ENCODE measurements around the gene SLC25A11. TPM values are rescaled to one million over a fixed set of nuclear protein-coding genes. Genes with fewer than 3 reads are reported as not detected.

Gene SLC25A11
- total RNA-seq, 1 donor from 2014 or later, result 36.8 TPM

DNA sequence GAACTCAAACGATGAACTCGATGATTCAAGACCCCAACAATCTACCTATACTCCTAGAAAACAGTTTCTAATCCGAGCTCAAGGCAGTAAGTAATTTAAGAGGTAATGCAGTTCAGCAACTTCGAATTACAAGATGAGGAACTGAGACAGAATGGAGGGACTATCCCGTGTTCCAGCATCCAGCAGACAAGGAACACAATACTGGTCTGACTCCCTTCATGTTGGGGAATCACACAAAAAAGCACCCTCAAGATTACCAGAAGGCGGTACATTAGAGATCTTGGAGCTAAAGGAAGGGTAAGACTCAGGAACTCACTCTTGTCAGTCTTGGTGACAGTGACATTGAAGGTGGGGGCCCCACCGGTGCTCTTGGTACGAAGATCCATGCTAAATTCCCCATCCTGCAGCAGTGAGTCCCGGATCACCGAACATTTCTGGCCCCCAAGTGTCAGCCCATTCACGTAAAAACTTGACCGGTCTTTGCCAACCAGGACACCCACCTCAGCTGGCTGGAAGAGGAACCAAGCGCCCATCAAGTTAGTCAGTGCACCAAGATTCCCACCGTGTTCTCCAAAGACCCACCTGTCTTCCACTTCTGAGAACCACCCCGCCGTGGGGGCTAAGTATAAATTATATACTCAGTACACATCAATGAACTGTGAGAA lies 6.6 kb upstream of the SLC25A11 start:
- no peak for FAIRE-seq
- Histone ChIP-seq H3K27me3 (ENCODE audit: insufficient read depth, low read length) (no peaks in the 10 kb centered on the region), H3K27ac (ENCODE audit: low read depth, low read length) (peak overlapping the region; percentile 27), H3K9ac (ENCODE audit: low read length) (peak overlapping the region; percentile 93), H3K4me2 (ENCODE audit: low read length) (peak overlapping the region; percentile 99), H3K4me1 (ENCODE audit: insufficient read depth, low read length) (peaks cover 32% of the 10 kb centered on the region), H2AFZ (ENCODE audit: low read depth, low read length) (no peak overlapping the region), H3K36me3 (ENCODE audit: insufficient read depth, low read length) (peaks cover 37% of the 10 kb centered on the region), H3K9me3 (ENCODE audit: insufficient read depth, low read depth, low read length) (no peaks in the 10 kb centered on the region), H3K4me3 (ENCODE audit: insufficient read depth, low read depth, low read length) (peak overlapping the region; percentile 82), H3K79me2 (ENCODE audit: insufficient read depth, low read length) (peaks cover 69% of the 10 kb centered on the region), H4K20me1 (ENCODE audit: insufficient read depth, low read length) (peaks cover 60% of the 10 kb centered on the region)
- Mint-ChIP-seq H3K36me3 (ENCODE audit: low read depth, unreplicated experiment) (peaks cover 22% of the 10 kb centered on the region), H3K4me3 (ENCODE audit: unreplicated experiment) (peak overlapping the region; percentile 98), H3K27me3 (ENCODE audit: low read depth, unreplicated experiment) (no peaks in the 10 kb centered on the region), H3K27ac (ENCODE audit: unreplicated experiment) (peak overlapping the region; percentile 98), H3K4me1 (ENCODE audit: low read depth, unreplicated experiment) (peaks cover 37% of the 10 kb centered on the region), H3K9me3 (ENCODE audit: unreplicated experiment) (no peaks in the 10 kb centered on the region)
- TF ChIP-seq CTCF (IDR thresholded peaks at IDR 0.05; ENCODE audit: insufficient read depth, low read depth, low read length) (no peak), EZH2 (IDR thresholded peaks at IDR 0.05; ENCODE audit: insufficient read depth, low read length) (no peak)
- DNase-seq (ENCODE audit: low read depth), result no peak

DNA sequence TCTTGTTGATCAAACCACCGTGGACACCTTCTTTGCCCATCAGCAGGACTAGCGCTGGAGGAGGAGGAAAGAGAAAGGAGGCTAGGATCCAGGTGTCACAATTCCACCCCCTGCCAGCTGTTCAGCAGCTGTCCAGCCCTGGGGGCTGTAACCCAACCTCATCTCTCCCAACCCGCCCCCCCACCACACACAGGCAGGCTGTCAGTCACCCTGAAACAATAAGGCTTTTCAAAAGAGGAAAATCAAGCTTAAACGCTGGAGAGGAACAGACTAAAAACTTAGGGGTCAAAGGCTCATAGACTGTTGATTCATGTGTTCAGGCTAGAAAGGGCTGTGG lies 6.1 kb upstream of the SLC25A11 start:
- H3K27ac ChIP-seq (ENCODE audit: low read depth, low read length), result peak overlapping the region; percentile 89
- Mint-ChIP-seq H3K27ac (ENCODE audit: unreplicated experiment) (peak overlapping the region; percentile 98), H3K4me3 (ENCODE audit: unreplicated experiment) (peak overlapping the region; percentile 98), H3K27me3 (ENCODE audit: low read depth, unreplicated experiment) (no peaks in the 10 kb centered on the region), H3K4me1 (ENCODE audit: low read depth, unreplicated experiment) (peaks cover 35% of the 10 kb centered on the region), H3K9me3 (ENCODE audit: unreplicated experiment) (no peaks in the 10 kb centered on the region), H3K36me3 (ENCODE audit: low read depth, unreplicated experiment) (peaks cover 22% of the 10 kb centered on the region)
- peak overlapping the region; percentile 99 for H3K4me2 ChIP-seq (ENCODE audit: low read length)
- TF ChIP-seq EZH2 (IDR thresholded peaks at IDR 0.05; ENCODE audit: insufficient read depth, low read length) (no peak), CTCF (IDR thresholded peaks at IDR 0.05; ENCODE audit: insufficient read depth, low read depth, low read length) (no peak)
- peaks cover 74% of the 10 kb centered on the region for H3K79me2 ChIP-seq (ENCODE audit: insufficient read depth, low read length)
- FAIRE-seq (no peak), DNase-seq (ENCODE audit: low read depth) (no peak)
- no peaks in the 10 kb centered on the region for H3K9me3 ChIP-seq (ENCODE audit: insufficient read depth, low read depth, low read length)
- peaks cover 60% of the 10 kb centered on the region for H4K20me1 ChIP-seq (ENCODE audit: insufficient read depth, low read length)
- H3K4me3 ChIP-seq (ENCODE audit: insufficient read depth, low read depth, low read length), result peak overlapping the region; percentile 82
- H3K4me1 ChIP-seq (ENCODE audit: insufficient read depth, low read length), result peaks cover 37% of the 10 kb centered on the region
- H3K9ac ChIP-seq (ENCODE audit: low read length), result peak overlapping the region; percentile 93
- H2AFZ ChIP-seq (ENCODE audit: low read depth, low read length), result no peak overlapping the region
- no peaks in the 10 kb centered on the region for H3K27me3 ChIP-seq (ENCODE audit: insufficient read depth, low read length)
- H3K36me3 ChIP-seq (ENCODE audit: insufficient read depth, low read length), result peaks cover 37% of the 10 kb centered on the region

Data from astrocyte (in vitro differentiated cells and primary cell).